NCI-H345 treated with DMSO at 0.1 percent for 48 hours (cell line): ENCODE measurements around the gene SEC24D.
"Not testable (repeated sequence)": the region's sequence is repeated elsewhere in the genome, so short reads cannot be mapped to it uniquely, and the experiment has no call there.

Source experiments
- DNase-seq: peaks from one replicate; lab custom pipeline; 2025; ENCODE audit not compliant: unreplicated experiment; lab: John Stamatoyannopoulos, UW

Gene SEC24D

GRCh38 chr4:118814058-118814457 lies 21.9 kb downstream of the SEC24D start:
- no peak for DNase-seq

- no peak for DNase-seq
Observed at GRCh38 chr4:118813561-118813960, 22.4 kb downstream of the SEC24D start.

DNA sequence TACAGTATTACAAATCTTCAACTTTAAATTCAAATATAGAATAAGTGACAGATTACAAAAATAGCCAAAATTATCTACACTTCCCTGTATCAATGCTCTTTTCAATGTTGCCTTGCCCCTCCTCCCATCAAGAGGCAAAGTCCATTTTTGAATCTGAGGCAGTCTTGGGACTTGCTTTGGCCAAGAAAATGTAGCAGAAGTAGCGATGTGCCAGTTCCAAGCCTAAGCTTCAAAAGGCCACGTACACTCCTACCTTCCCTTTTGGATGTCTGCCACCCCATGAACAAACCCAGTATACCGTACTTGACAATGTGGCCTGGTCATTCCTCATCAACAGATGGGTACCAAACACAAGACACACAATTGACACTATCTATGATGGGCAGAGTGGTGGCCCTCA lies 24.1 kb downstream of the SEC24D start:
- DNase-seq, result no peak

DNA sequence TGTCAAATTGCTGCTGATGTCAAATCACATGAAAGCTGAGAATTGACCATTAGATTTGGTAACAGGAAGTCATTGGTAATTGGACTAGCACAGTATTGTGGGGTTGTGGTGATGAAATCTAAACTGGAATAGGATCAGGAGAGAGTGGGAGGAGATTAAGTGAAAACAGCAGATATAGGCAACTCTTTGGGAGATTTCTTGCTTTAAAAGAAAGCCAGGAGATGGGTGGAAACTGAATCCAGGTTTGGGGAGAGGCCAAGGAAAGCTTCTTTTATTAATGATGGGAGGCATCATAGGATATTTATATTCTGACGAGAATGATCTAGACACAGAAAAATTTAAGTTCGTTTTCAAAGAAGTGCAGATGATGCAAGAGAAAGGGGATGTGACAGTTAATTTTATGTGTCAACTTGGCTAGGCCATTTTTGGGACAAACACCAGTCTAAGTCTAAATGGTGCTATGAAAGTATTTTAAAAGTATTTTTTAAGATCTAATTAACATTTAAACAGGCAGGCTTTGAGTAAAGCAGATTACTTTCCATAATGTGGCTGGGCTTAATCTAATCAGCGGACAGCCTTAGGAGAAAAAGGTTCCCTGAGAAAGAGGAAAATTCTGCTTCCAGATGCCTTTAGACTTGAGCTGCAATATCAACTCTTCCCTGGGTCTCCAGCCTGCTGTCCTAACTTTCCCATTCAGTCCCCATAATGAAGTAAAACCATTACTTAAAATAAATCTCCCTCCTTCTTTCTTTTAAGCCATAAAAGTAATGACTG lies 24.7 kb downstream of the SEC24D start:
- no peak for DNase-seq

GRCh38 chr4:118807659-118808058 lies 28.3 kb downstream of the SEC24D start:
- no peak for DNase-seq

DNA sequence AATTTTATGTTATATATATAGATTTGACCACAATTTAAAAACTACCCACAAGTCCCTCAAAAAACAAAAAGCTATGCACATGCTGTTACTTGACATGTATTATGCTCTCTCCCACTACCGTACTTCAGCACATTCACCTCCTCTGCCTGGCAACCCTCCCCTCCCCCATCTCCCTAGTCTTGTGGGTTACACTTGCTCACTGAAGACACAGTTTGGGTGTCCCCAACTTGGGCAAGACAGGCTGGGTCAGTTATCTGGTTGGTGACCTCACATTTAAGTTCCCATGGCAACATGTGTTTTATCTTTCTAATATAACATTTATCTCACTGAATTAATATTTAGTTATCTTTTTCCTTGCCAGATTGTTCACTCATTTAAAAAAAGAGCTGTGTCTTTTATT lies 32.7 kb downstream of the SEC24D start:
- DNase-seq, result no peak

- DNase-seq, result no peak
Observed at GRCh38 chr4:118801895-118802575, 33.9 kb downstream of the SEC24D start.

DNA sequence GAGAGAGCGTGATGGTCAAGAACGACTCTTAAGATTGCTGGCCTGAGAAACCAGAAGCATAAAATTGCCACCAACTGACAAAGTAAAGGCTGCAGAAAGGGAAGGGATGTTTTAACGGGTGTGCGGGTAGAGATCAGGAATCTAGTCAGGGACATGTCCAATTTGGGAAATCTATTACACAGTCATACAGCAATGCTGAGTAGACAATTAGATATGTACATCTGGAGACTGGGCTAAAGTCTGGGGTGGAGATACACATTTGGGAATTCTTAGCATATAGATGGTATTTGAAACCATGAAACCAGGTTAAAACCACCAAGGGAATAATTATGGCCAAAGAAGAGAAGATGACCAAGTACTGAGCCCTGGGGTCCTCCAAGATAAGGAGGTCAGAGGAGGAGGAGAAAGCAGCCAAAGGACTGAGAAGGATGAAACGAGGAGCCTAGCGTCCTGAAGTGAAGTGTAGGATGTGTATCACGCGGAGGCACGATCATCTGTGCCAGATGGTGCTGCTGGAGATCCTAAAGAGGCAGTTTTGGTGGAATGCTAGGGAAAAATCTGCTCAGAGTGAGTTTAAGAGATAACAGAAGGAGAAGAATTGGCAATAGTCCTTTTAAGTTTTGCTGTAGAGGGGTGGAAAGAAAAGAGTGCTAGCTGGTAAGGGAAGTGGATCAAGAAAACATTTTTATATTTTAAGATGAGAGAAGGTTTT lies 36.5 kb downstream of the SEC24D start:
- no peak for DNase-seq

GRCh38 chr4:118798658-118799057 lies 37.3 kb downstream of the SEC24D start:
- DNase-seq, result no peak

GRCh38 chr4:118797558-118798142 lies 38.3 kb downstream of the SEC24D start:
- no peak for DNase-seq

- DNase-seq, result not testable (repeated sequence)
Observed at GRCh38 chr4:118791690-118792446, 44.1 kb downstream of the SEC24D start.

GRCh38 chr4:118790544-118790943 lies 45.4 kb downstream of the SEC24D start:
- DNase-seq, result no peak

DNA sequence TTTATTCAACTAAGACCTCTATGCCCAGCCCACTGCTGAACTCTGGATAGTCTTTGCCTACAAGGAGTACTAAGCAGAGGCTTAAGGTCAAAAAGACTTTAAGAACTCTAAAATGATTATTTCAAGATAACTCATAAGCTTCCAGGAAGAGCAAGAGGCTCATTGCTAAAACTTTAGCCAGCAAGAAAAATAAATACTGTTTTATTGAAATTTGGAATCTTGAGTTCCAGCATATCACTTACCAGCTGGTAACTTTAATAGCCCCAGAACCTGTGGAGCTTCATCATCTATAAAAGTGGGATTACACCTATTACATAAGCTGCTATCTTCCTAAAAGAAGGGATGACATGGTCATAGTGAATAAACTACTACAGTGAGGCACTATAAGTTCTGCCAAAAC lies 47.0 kb downstream of the SEC24D start:
- DNase-seq, result no peak

GRCh38 chr4:118787844-118788380 lies 48.0 kb downstream of the SEC24D start:
- DNase-seq, result no peak

DNA sequence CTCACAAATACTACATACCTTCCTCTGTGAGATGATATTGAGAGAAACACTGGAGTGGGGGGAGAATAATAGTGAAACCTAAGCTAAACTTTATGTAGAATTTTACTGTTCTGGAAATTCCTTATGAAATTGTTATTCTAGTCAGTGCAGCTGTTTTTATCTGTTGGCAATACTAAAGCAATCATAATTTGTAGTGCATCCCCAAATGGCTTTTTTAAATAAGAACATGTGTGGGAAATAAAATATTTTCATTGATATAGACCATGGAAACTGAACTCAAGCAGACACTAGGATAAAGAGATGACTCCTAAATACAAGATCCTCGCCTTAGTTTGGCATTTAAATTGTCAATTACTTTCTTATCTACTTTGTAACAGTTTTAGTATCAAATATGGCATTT lies 51.1 kb downstream of the SEC24D start:
- DNase-seq, result no peak

GRCh38 chr4:118783887-118784286 lies 52.0 kb downstream of the SEC24D start:
- no peak for DNase-seq

DNA sequence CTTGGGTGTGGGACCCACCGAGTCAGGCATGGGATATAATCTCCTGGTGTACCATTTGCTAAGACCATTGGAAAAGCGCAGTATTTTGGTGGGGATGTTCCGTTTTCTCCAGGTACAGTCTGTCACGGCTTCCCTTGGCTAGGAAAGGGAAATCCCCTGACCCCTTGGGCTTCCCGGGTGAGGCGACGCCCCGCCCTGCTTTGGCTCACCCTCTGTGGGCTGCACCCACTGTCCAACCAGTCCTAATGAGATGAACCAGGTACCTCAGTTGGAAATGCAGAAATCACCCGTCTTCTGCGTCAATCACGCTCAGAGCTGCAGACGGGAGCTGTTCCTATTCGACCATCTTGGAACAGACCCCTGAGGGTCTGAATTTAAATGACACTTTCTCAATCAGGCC lies 53.0 kb downstream of the SEC24D start:
- DNase-seq, result not testable (repeated sequence)

- DNase-seq, result not testable (repeated sequence)
Observed at GRCh38 chr4:118777649-118778048, 58.3 kb downstream of the SEC24D start.

GRCh38 chr4:118776955-118777640 lies 58.8 kb downstream of the SEC24D start:
- DNase-seq, result not testable (repeated sequence)
